KG1 (cell line): ENCODE results near the gene HOXC9.

Source experiments
- DNase-seq: peaks from one replicate; lab custom pipeline; 2025; lab: John Stamatoyannopoulos, UW

Gene HOXC9

DNA sequence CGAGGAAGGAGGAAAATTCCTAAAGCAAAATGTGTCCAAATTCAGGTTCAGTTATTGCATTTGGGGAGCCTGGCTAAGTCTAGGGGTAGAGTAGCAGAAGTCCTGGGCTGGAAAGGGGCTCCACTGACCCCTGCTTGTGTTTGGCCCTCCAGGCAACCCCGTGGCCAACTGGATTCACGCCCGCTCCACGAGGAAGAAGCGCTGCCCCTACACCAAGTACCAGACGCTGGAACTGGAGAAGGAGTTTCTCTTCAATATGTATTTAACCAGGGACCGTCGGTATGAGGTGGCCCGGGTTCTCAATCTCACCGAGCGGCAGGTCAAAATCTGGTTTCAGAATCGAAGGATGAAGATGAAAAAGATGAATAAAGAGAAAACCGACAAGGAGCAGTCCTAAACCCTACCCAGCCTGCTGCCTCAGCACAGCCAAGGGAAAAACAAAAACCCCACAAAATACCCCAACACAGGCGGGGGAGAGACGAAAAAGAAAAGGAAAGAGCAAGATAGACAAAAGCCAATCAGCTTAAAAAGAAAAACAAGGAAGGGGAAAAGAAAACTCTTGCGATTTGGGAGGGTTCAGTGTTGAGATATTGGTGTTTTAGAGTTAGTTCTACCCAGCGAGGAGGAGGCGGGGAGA is 2.4 kb downstream of the HOXC9 start:
- DNase-seq: no peak

DNA sequence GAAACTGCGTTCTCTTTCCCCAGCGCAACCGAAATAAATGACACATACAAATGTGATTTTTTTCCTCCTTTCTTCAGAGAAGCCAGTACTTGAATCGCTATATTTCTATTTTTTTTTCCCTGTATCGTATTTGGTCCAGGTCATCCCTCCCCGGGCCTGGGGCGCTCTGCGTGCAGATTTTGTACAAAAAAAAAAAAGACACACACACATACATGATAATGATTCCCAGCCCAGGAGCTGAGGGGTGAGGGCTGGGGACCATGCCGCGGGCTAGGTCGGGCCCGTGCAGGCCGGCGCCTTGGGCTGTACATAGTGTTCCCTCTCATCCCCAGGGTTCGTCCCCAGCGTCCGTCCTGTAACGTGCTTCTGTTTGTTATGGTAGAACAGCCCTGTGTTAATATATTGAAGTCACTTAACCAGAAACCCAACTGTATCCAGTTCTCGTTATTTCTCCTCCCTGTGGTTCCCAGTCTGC is 3.0 kb downstream of the HOXC9 start:
- no peak for DNase-seq

DNA sequence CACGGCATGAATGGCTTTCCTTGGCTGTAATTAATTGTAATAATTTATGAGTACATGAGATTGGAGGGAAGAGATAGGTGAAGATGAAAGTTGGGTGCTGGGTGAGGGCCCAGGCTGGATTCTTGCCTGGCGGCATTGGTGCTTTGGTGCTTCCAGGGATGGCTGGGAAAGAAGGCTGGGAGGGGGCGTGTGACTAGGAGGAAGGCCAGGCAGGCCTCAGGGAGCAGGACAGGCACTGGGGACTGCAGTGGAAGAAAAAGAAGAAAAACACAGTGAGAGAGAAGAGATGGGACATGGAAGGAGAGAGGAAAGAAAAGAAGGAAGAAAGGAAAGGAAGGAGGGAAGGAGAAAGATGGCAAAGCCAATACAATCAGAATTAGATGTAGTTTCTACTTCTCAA is 3.7 kb downstream of the HOXC9 start:
- DNase-seq: no peak

DNA sequence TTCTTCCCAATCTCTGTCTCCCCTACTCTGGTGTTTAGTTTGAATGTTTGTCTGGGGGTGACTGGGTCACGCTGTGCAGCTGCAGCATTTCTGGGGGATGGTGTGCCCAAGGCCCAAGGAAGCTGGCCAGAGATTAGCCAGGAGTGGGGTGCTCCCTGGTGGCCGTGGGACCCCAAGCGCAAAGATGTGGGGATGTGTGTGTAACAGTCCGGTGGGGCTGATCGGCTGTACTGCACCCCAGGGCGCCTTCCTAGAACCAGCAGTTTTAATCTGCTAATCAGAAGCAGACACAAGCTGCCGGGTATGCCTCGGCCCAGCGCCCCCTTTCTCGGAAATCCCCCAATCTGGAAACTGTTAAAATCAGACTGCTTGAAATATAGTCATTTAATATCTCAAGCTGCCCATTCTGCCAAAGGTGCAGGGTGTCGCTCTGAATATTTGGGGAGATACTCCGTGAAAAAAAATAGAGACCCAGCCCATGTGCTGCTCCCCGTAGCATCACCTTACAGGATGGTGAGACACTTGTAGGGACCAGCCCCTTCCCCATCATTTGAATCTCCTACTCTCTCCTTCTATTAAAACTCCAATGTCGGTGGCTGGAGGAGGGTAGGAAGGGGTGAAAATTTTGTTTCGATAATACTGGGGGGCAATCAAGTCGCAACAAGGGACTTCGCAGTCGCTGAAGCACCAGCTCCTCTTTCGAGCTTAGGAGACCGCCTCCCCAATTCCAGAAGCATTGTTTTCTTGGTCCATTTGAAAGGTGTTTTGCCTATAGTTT is 4.3 kb downstream of the HOXC9 start:
- no peak for DNase-seq

DNA sequence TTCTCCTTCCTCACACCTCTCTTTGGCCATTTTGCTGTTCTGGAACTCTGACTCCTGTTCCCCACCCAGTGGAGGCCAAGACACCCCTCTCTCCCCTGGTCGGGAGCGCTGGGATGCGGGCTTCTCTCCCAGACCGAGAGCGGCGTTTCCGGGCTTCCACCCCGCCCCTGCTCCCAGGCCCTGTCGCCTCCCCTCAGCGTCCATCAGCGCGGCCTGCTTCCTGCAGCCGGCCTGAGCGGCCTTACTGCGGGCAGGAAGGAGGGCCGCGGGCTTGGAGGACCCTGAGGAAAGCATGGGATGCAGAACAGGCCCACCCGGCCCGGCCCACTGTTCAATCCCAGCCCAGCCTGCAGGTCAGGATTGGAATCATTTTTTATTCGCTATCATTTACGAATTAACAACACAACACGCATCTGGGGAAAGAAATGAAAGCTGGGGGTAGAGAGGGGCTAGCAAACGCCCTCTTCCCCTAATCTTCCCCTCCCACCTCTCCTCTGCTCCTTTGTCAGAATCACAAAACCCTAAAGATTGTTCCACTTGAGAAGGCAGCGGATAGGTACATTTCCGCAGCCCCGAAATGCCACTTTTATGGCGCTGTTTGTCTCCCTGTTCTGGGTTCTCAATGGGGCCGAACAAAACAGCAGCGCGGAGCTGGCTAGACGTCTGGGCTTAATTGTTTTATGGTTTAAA is 5.0 kb downstream of the HOXC9 start:
- no peak for DNase-seq

DNA sequence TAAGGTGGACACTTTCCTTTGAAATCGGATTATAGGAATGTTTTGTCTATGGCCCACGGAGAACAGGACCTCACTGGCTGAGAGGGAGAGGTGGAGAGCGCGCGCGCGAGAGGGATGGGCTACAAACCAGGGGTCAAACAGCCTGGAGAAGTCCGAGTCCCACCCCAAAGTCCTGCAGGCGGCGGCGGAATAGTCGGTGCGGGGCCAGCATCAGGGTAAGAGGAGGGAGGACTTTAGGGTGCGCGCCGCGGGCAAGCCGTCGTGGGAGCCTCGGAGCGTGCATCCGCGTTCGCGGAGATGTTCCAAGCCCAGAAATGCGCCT is 5.5 kb downstream of the HOXC9 start:
- no peak for DNase-seq

DNA sequence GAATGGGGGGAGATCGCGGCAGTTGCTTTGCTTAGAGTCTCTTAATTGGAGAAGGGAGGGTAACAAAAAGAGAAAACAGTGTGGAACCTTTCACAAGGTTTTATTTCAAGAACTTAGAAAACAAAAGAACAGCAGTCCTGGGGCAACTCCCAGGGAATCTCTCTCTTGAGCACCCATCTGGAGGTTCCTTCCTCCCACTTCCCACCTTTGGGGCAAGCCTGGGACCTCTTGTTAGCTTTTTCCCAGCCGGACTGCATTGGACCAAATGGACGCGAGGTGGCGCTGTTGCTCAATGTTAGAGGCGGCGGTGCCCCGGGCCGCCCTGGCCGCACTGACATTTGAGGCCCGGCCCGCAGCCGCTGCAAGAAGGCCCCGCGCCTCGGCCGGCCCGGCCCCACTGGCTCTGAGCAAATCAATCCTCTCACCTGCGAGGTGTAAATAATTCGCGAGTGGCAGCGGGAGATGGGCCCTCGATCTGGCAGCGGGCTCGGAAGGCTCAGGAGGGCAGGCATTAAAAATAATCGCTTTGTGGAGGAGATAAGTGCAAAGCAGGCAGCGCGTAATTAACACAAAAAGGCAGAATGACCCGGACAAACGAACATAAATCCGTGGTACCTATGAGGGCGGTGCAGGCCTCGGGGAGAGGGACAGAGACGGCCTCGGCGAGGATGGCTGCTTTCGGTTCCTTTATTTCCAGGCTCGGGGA is 6.0 kb downstream of the HOXC9 start:
- DNase-seq: peak; percentile 42

DNA sequence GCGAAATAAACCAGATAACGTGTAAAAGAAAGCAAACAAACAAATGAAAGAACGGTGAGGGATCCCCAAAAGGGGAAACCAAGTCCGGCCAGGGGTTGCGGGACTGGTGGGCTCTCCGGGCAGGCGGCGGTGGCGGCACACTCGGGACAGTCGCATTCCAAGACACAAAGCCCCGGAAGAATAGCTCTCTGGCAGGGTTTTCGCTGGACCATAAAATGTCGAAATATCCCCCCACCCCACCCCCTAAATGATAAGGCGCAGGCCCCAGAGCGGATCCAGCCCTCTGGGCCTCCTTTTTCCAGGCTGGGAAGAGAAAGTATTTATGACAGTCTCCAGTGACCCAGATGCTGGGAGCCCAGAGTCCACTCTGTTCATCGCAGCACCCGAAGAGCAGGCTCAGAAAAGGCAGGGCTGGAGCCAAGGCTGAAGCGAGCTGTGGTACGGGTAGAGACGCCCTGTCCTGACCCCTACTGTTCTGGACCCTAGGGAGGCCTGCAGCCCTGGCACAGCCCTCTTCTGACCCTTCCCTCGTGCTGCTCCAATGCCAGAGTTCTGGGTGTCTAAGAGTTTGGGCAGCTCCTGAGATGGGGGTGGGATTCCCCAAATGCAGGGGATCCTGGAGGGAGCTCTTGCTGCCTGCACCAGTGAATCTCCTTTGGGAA is 6.7 kb downstream of the HOXC9 start:
- DNase-seq: no peak

DNA sequence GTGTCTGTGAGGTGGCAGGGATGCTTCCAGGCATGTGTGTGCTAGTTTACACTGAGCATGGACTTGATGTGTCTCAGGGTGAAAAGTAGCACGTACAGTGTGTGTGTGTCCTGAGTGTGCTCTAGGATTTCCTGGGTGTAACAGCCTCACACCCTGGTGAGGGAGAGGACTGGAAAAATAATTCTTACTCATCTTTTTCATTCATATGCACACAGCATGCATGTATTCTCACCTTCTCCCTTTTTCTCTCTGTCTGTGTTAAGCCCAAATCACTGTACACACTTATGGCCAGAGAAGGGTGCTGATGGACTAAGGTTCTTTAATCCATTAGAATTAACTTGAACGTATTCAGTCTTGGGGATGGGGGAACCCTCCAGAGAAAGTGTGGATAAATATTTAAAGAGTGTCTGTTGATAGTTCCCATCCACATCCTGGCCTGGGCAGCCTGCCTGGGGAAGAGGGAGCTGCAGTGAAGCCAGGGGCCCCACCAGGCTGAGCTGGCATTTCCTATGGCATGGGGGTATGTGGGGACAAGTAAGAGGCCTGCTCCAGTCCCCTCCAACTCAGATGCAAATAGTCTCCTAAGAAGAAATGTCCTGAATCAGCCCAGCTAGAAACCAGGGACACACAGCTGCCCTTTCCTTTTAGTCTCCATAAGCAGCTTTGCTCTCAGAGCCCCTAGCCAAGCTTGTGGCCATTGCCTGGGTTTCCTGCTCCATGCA is 7.7 kb downstream of the HOXC9 start:
- no peak for DNase-seq

DNA sequence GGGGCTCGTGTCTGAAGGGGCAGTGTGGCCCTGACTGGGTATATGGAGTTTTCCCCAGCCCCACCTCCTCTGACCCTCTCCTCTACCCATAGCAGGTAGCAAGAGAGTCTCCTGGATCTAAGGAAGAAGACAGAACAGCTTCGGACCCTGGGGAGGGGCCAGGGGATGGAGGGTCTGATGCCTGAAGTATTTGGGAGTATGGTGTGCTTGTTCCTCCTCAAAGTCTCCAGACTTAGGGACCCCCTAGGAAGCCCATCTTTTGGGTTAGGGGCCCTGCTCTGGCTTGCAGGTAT is 8.2 kb downstream of the HOXC9 start:
- DNase-seq: no peak

DNA sequence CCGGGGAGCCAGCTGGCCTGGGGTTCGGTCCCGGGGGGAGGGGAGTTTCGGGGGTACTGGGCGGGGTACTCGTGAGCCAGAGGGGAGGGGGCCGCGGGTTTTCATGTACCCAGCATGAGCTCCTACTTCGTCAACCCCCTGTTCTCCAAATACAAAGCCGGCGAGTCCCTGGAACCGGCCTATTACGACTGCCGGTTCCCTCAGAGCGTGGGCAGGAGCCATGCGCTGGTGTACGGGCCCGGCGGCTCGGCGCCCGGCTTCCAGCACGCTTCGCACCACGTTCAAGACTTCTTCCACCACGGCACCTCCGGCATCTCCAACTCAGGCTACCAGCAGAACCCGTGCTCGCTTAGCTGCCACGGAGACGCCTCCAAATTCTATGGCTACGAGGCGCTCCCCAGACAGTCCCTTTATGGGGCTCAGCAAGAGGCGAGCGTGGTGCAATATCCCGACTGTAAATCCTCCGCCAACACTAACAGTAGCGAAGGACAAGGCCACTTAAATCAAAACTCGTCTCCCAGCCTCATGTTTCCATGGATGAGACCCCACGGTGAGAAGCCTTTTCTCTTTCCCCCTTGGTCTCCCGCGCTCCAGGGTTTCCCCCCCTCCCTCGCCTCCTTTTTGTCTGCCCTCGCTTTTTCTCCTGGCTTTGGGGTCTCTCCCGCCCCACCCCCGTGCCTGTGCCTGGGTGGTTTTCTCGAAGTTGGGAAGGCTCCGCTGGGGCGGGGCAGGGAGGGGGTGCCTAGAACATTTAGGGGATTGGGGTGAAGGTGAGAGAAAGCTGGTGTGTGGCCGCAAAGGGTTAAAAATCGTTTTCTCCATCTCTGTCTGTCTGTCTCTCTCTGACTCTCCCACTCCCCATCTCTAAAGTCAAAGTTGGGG is 9.5 kb downstream of the HOXC9 start:
- no peak for DNase-seq

DNA sequence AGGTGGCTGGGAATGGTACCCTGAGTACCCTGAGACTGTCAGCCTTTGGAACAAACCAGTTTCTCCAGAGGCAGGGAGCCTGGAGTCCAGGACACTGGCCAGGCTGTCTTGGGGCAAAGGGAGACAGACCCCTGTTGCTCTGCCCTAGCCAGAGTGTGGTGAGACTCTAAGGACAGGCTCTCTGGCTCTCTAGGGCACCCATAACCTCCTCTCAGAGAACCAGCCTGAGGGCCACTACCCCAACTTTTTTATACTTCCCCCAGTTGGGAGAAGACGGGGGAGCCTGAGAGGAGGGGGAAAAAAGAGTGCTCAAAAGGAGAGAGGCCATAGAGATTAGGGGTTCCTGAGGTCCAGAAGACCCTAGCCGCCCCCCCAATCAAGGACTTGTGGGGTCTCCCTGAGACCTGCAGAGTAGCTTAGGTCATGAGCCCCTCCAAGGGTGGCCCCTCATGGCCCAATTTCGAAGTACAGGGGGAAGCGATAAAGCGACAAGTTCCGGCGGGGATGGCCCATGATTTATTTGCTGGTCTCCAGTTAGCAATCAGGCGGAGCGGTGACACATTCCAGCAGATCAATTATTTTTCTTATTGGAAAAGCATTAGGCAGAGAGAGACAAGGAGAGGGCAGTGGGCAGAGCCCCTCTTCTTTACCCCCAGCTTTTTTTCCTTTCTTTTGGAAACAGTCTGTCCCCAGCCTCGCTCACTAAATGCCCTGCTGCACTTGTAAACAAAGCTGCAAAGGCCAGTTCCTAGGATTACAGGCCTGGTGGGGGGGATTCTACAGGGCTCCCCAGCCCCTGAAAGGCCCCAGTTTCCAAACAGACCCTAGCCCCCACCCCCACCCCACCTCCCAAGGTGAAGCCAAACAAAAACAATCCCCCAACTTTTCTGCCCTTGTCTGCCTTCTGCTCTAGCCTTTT is 10.4 kb downstream of the HOXC9 start:
- no peak for DNase-seq

DNA sequence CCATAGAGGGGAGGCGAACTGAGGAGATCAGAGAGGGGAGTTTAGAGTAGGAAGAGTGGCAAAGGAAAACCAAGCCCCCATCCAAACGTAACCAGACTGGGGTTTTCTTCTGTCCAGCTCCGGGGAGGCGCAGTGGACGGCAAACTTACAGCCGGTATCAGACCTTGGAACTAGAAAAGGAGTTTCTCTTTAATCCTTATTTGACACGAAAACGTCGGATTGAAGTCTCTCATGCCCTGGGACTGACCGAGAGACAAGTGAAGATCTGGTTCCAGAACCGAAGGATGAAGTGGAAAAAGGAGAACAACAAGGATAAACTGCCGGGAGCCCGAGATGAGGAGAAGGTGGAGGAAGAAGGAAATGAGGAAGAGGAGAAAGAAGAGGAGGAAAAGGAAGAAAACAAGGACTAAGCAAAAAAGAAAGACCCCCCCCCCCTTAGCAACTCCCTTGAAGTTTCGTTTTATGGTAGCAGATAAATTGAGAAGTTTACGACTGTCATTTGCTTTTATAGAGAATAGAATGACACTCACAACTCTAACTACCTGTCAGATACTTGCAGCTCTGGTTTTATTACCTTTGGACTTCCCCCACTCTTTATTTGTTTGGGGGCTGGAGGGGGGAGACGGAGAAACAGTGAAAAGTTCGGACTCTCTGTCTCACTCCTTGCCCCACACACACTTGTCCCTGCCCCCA is 11.2 kb downstream of the HOXC9 start:
- DNase-seq: no peak

DNA sequence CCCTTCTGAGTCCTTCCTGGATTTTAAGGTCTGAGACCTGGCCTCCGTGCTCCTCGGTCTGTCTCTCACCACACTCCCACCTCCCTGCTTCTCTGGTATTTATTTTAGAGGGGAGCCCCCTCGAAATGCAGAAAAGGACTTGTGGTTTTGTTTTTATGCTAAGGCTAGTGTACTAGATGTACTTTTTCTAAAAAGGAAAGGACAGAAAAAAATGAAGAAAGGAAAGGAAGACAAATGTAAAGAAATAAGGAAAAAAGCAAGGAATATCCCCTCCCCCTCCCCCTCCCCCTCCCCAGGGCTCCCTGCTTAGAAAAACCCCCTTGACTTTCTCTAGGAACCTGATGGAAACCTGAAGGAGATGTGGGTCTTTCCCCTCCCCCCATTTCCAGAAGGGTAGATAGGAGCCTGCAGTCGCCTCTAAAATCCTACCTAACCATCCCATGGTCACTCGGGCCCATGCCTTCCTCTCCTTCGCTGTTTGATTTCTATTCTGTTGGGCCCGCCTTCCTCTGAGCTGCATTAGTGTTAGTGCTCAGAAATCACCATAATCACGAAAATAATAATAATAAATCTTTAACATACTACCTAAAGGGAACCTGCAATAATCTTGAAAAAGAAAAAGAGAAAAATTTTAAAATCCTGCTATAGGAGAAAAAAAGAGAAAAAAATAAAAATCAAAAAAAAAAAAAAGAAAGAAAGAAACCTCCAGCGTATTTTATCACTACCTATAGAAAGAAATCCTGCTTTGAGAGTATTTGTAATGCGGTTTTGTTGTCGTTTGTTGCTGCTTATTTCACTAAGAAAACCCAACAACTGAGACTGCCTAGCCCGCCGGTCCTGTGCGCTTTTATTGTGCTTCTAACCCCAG is 11.9 kb downstream of the HOXC9 start:
- DNase-seq: no peak

DNA sequence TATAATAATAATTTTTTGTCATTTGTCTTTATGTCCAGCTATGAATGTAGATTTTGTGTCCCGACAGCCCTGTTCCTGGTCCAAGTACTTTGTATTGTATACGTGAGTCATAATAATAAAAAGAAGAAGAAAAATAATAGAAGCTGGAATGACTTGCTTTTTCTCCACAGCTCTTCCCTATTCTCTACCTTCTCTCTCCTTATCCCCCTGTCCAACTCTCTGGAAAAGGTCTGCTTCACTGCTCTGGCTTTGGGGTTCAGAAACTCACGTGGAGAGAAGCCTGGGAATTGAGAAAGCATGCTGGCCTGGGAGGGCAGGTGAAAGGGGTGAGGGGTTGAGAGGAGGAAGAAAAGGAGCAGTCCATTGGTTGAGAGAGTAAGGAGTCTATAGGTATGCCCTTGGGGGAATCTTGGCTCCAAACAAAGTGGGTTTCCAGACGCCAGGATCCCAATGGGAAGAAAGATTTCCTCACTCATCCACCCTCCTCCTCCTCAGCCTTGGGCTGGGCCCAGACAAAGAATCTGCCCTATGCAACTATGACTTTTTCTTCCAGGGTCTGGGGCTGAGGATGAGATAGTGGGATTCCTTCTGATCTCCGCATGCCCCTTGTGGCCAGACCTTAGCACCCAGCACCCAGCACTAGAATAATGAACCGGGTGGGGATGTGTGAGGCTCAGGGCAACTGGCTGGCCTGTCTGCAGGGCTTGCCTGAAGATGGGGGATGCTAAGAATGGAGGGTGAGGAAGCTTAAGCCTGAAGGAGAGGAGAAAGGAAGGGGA is 12.9 kb downstream of the HOXC9 start:
- no peak for DNase-seq

DNA sequence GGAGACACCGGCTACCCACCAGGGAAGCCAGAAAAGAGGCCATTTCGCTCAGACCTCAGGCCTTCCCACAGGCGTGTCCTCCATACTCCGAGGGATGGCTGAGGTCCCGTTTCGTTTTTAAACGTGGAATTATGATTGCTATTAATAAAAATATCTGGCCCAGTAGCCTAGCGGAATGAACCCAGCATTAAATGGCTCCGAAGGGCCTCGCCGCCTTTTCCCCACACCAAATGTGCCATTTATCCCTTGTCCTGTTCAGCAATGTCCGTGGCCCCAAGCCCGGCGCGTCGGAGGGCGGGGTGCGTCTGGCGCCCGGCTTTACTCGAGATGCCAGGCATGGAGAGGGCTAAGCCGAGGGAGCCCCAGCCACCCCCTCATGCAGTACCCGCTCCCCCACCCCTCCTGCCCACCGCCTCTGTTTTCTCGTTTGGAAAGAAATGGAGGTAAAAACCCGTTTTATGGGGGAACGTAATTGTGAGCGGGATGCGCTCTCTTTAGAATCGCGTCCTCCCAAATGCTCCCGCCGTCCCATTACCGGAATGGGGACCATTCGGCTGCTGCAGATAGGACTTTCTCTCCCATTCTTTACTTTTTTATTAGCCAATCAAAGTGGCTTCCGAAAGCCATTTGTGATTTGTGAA is 14.5 kb downstream of the HOXC9 start:
- no peak for DNase-seq
